Natural killer cell (primary cell): ENCODE measurements around the gene KCTD16. TPM values are rescaled to one million over a fixed set of nuclear protein-coding genes. Genes with fewer than 3 reads are reported as not detected.

Experiments
- total RNA-seq, 4 donors: library from RNA; stranded (reverse); fragments of 120-200 nt in 1 of 4; gene quantifications; one replicate each; pipeline versions ENCODE4 v1.2.3 to v1.2.4, GENCODE V29; 2013 to 2022

KCTD16 gene
- total RNA-seq, 3 donors from 2014 or later (not counting 1 experiment from before 2014, with no cell fraction given): 0.16 TPM; not detected in 2

Other genes with a start within 250 kb of the KCTD16 start
- 10 to 100 TPM; 19.8 to 26.0 (median 24.6) TPM for gene YIPF5, start 214 bp upstream of the KCTD16 start, total RNA-seq